ENCODE measurements around the gene CSPG5.

- no peak for TF ChIP-seq EZH2phosphoT487 (IDR thresholded peaks at IDR 0.05; ENCODE audit: borderline replicate concordance, low read length)
- TF ChIP-seq, protein P1, sequence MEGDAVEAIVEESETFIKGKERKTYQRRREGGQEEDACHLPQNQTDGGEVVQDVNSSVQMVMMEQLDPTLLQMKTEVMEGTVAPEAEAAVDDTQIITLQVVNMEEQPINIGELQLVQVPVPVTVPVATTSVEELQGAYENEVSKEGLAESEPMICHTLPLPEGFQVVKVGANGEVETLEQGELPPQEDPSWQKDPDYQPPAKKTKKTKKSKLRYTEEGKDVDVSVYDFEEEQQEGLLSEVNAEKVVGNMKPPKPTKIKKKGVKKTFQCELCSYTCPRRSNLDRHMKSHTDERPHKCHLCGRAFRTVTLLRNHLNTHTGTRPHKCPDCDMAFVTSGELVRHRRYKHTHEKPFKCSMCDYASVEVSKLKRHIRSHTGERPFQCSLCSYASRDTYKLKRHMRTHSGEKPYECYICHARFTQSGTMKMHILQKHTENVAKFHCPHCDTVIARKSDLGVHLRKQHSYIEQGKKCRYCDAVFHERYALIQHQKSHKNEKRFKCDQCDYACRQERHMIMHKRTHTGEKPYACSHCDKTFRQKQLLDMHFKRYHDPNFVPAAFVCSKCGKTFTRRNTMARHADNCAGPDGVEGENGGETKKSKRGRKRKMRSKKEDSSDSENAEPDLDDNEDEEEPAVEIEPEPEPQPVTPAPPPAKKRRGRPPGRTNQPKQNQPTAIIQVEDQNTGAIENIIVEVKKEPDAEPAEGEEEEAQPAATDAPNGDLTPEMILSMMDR (conservative IDR thresholded peaks at IDR 0.05; ENCODE audit: low read depth, low read length), result peak; percentile 80
These were observed 56.3 kb downstream of the CSPG5 start for GRCh38 chr3:47522082-47522987.

All from PC-3 (cell line).